Activated CD8-positive, alpha-beta memory T cell treated with anti-CD3 and anti-CD28 coated beads for 48 hours (primary cell): ENCODE results near the gene SPAG7.

Source experiments
- DNase-seq, 3 experiments: peaks; one replicate each; pipeline ENCODE4 v3.0.0-alpha.2; 2020; ENCODE audit warnings: low read depth in 2 of 3, low spot score in 2 of 3

The SPAG7 gene

DNA sequence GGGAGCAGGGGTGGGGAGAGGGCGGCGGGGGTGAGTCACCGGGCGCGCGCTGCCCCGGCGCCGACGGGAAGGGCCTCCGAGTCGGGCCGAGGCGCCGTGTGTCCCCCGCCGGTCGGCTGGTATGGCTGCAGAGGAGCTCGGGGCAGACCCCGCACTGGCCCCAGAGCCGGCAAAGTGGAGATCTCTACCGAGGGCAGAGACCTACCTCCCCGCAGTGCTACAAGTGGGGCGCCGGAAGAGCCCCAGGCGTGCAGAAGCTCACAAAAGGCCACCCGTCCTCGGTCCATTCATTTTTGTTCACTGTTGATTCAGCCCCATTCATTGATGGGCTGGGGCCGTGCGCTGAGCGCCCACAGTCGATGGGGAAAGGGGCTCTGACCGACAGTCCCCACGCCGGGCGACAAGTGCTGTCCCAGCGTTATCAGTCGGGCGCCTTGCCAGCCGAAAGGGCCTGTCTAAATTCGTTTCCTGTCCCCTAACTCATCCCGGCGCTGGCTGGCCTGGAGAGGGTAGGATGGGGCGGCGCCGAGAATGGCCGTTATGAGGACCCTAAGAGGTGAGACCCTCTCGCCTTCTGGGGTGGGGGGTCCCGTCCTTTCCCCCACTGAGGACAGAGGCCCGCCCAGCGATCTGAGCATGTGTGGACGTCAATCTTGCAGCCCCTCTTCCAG is 17.4 kb downstream of the SPAG7 start:
- DNase-seq = no peak

- peak; percentile 57 to 71 (median 69) for DNase-seq
These were observed 18.1 kb downstream of the SPAG7 start for GRCh38 chr17:4949321-4950074.

DNA sequence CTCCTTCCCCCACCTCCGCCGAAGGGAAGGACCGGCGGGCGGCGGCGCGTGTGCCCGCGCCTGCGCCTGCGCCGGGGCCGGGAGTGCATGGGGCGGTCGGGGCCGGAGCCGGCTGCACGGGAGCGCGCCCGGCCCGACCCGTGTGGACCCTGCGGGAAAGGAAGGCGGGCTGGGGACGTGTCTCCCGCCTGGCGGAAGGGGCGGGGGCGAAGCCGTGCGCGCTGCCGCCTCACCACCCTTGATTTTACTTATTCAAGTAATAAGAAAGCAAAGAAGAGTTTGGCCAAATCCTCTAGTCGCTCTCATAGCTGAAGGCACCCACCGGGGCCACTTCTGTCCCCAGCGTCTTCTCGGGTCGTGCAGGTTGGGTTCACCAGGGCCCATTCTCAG is 18.7 kb downstream of the SPAG7 start:
- peak in 2 of 3 experiments; percentile 57 to 68 for DNase-seq

DNA sequence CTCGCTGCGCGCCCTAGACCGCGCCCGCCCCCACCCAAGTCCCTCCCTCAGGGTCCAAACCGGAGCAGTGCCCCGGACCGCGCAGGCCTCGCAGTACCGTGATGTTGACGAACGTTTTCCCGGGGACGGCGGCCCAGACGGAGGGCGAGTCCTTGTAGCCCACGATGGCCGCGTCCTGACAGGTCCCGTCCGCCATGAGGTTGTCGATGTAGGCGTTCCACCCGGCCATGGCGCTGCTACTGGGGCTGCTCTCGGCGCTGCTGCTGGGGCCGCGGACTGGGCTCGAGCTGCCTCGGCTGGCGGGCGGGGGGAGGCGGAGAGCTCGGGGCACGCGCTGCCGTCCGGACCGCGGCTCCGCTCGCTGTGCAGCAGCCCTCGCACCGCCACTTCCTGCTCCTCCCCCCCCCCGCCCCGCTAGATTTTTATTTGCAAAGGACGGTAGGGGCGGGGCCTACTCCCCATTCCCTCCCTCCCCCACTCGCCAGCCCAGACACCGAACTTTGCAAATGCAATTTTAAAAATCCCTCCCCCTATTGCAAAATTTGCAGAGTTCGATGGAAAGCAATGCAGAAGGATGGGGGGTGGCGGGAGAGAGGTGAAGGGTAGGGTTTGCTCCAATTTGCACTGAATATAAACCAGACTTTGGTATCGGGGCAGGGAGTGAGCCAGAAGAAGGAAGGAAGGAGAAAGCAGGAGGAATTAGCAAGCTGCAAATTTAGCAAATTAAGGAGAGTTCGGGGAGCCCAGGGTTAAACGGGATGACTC is 19.3 kb downstream of the SPAG7 start, which contains the start of gene PFN1:
PFN1 (minus strand) TSS at position 365 of the 765 bp plus-strand sequence; CDS start at position 229, 136 bp downstream.
- DNase-seq = peak; percentile 64 to 81 (median 69)

GRCh38 chr17:4947411-4948165 is 20.0 kb downstream of the SPAG7 start:
- DNase-seq = peak; percentile 40 to 62 (median 57)

DNA sequence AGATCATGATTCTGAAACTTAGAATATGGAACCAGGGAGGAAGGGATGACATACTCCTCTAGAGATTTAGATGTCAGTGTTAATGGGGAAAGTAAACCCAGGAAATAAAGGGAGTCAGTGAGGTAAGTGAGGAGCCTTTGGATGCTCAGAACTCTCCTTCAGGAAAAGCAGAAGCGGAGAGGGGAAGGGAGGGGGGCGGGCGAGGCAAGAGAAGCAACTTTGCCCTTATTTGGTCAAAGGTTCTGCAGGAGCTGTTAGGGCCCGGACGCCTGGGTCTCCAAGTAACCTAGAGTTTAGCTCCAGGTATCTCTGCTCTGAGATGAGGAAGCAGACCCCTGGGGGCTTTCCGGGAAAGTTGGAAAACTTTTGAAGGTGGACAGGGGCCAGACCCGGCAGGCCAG is 20.6 kb downstream of the SPAG7 start:
- DNase-seq = peak in 1 of 3 experiments; percentile 33

DNA sequence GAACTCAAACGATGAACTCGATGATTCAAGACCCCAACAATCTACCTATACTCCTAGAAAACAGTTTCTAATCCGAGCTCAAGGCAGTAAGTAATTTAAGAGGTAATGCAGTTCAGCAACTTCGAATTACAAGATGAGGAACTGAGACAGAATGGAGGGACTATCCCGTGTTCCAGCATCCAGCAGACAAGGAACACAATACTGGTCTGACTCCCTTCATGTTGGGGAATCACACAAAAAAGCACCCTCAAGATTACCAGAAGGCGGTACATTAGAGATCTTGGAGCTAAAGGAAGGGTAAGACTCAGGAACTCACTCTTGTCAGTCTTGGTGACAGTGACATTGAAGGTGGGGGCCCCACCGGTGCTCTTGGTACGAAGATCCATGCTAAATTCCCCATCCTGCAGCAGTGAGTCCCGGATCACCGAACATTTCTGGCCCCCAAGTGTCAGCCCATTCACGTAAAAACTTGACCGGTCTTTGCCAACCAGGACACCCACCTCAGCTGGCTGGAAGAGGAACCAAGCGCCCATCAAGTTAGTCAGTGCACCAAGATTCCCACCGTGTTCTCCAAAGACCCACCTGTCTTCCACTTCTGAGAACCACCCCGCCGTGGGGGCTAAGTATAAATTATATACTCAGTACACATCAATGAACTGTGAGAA is 21.2 kb downstream of the SPAG7 start:
- no peak for DNase-seq

DNA sequence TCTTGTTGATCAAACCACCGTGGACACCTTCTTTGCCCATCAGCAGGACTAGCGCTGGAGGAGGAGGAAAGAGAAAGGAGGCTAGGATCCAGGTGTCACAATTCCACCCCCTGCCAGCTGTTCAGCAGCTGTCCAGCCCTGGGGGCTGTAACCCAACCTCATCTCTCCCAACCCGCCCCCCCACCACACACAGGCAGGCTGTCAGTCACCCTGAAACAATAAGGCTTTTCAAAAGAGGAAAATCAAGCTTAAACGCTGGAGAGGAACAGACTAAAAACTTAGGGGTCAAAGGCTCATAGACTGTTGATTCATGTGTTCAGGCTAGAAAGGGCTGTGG is 21.7 kb downstream of the SPAG7 start:
- DNase-seq = no peak

- DNase-seq = peak; percentile 64 to 75 (median 68)
These were observed 22.3 kb downstream of the SPAG7 start for GRCh38 chr17:4945176-4945943.

- DNase-seq = peak in 1 of 3 experiments; percentile 25
These were observed 23.0 kb downstream of the SPAG7 start for GRCh38 chr17:4944554-4945175.

DNA sequence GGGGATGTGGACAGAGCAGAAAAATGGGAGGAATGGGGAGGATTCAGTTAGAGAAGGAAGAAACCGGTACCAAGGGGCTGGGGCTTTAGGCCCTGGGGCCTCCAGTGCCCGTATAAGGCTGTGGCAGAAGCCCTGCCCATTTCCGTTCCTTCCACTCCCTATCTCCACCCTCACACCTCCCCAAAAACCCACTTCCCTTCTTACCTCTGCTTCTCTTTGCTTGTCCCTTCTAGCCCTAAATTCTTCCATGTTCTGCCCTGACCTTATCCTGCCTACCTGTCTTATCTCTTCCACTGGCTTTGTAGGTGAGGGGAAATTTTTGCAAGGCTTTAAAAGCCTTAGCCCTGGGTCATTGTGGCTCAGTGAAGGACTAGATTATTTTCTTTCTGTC is 23.5 kb downstream of the SPAG7 start:
- DNase-seq = peak in 1 of 3 experiments; percentile 27

- no peak for DNase-seq
These were observed 24.7 kb downstream of the SPAG7 start for GRCh38 chr17:4942760-4943508.

DNA sequence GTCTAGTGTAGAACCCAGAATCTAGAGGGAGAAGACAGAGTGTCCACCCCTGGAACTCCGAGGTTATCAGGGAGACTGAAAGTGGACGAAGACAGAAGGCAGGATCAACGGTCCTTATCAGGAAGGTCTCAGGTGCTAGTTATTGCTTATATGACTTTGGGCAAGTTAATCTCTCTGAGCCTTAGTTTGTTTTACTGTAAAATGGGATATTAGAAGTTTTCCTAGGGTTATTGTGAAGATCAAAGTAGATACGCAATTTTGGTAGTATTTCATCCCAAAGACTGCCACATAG is 26.4 kb downstream of the SPAG7 start:
- DNase-seq = no peak

GRCh38 chr17:4940555-4941318 is 26.9 kb downstream of the SPAG7 start:
- peak in 1 of 3 experiments; percentile 26 for DNase-seq

GRCh38 chr17:4939796-4940554 is 27.6 kb downstream of the SPAG7 start, which contains the start of the genes RNF167 and SLC25A11:
Gene RNF167, plus strand, starts transcription at chr17:4940268. Its CDS starts 642 bp downstream, at chr17:4940910.
Gene SLC25A11, minus strand, starts transcription at chr17:4940046. Its CDS starts 136 bp downstream, at chr17:4939910.
- DNase-seq = peak; percentile 78 to 96 (median 85)

GRCh38 chr17:4939546-4939795 is 28.1 kb downstream of the SPAG7 start:
- DNase-seq = no peak
